Measurements from ENCODE around the gene TRIOBP.
A peak's percentile ranks its signal among the peaks of the same experiment; 100 is the strongest.
"Not testable (repeated sequence)": the region's sequence is repeated elsewhere in the genome, so short reads cannot be mapped to it uniquely, and the experiment has no call there.

TRIOBP gene

DNA sequence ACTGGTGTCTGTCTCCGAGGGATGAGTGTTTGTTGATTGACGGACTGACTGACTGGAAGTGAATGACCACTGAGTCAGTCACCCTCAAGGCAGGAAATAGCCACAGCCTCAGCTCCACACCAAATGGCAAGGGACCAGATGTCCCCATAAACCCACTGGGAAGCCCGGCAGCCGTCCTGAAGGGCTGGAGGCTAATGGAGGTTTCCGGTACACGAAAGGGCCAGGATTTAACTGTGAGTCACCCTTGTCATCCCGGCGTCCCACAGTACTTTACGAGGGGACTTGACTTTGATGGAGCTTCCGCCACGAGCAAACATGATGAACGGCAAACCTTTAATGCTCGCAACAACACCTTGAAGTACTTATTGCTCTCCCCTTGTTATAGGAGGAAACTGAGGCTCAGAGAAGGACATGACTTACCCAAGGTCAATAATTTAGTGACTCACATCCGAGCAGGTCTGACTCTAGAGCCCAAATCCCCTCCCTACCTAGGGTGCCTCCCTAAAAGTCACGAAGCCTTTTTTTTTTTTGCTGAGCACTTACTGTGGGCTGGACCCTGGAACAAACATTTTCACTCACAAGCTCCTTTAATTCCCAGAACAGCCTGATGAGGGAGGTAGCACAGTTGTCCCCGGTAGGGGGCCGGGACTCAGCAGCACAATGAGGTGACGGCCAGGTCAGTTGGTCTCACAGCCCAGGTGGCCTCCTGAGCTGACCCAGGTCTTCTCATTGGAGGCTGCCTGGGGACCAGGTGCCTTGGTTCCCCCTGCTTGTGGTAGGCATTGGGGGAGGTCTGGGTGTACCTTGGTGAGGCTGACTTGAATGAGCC lies 85.7 kb downstream of the TRIOBP start:
- DNase-seq = no peak

DNA sequence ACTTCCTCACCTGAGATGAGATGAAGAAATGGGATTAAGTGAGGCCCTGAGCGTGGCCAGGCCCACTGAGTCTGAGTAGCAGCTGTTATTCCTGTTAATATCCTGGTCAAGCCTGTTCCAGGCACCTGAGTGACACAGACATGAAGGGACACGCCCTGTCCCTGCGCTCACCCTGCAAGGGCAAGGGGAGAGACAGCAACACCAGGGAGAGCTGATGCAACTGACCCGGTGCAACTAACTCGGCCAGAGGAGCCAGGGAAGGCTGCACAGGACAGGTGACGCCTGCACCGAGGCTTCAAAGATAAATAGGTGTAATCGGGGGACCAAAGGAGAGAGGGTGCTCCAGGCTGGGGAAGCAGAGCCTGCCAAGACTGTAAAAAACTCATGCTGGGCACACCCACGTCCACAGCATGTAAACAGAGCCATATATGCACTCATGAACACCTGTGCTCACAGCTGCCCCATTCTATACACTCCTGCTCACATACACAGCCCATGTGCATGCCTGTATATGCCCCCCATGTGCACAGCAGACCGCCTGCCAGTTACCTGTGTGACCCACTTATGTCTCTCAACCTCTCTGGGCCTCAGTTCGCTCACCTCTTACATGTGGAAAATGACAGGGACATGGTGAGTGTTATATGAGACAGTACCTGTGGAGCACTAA lies 88.1 kb downstream of the TRIOBP start:
- no peak for DNase-seq

DNA sequence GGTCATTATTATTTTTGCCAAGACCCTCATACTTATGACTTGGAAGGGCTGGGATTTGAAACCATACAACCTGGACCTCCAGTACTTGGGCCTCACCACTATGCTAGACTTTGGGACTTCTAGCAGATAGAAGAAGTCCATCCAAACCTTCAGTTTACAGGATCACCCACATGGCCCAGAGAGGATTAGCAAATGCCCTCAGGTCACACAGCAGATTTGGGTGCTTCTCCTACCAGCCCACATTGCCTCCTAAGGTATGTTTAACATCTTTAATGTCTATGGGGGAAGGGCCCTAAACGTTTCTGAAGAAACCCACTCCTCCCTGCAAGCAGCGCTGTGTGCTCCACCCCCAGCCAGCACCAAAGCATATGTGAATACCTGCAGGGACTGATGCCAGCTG lies 93.4 kb downstream of the TRIOBP start:
- DNase-seq = no peak

DNA sequence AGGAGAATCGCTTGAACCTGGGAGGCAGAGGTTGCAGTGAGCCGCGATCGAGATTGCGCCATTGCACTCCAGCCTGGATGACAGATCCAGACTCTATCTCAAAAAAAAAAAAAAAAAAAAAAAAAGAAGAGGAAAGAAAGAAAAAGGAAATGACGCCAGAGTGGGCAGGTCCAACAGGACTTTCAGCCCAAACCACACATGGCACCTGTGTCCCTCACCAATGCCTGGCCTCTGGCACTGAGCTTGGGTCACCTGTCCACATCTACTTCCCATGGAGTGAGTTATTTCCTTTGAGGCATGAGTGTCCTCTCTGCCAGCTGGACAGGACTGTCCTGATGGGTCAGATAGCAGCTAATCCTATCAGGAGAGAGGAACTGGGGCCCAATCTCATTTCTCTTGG lies 95.6 kb downstream of the TRIOBP start:
- DNase-seq = no peak

GRCh38 chr22:37794376-37794775 lies 97.5 kb downstream of the TRIOBP start:
- DNase-seq = no peak

DNA sequence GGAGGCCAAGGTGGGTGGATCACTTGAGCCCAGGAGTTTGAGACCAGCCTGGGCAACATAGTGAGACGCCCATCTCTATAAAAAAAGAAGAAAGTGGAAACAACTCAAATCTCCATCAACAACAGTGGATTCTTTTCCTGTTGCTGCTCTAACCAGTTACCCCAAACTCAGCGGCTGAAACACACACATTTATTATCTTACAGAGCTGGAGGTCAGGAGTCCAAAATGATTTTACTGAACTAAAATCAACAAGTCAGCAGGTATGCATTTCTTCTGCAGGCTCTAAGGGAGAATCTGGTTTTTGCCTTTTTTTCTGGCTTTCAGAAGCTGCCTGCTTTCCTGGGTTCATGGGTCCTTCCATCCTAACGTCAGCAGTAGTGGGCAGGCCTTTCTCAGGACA lies 99.2 kb downstream of the TRIOBP start:
- no peak for DNase-seq

GRCh38 chr22:37797259-37797658 lies 100.4 kb downstream of the TRIOBP start:
- not testable (repeated sequence) for DNase-seq

DNA sequence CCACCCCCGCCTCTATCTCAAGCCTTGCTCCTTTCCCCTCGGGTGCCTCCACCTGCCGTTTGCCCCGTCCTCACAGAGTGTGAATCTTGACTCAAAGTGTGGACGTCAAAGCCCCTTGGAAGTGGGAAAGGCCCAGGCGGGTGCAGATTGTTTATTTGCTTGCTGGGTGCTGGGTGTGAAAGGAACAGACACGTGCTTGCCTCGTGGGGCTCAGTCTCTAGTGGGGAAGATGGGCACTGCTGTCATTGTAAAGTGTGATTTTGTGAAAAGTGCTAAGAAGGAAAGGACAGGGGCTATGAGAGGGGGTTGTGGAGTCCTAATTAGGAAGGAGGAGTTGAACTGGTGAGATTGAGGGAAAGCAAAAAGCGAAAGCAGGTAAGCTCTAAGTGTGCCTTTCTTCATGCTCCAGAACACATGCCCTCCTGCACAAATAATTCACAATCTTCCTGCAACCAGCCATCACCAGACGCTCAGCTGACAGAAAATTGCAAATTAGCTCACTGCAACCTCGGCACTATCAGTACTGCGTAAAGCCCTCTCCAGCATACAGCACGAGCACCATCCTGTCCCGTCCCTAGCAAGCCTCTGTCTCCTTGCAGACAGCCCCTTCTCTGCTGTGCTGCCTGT lies 101.1 kb downstream of the TRIOBP start:
- no peak for DNase-seq

- DNase-seq = not testable (repeated sequence)
Measured at GRCh38 chr22:37799979-37800378, 103.1 kb downstream of the TRIOBP start.

GRCh38 chr22:37801946-37802309 lies 105.1 kb downstream of the TRIOBP start:
- DNase-seq = no peak

DNA sequence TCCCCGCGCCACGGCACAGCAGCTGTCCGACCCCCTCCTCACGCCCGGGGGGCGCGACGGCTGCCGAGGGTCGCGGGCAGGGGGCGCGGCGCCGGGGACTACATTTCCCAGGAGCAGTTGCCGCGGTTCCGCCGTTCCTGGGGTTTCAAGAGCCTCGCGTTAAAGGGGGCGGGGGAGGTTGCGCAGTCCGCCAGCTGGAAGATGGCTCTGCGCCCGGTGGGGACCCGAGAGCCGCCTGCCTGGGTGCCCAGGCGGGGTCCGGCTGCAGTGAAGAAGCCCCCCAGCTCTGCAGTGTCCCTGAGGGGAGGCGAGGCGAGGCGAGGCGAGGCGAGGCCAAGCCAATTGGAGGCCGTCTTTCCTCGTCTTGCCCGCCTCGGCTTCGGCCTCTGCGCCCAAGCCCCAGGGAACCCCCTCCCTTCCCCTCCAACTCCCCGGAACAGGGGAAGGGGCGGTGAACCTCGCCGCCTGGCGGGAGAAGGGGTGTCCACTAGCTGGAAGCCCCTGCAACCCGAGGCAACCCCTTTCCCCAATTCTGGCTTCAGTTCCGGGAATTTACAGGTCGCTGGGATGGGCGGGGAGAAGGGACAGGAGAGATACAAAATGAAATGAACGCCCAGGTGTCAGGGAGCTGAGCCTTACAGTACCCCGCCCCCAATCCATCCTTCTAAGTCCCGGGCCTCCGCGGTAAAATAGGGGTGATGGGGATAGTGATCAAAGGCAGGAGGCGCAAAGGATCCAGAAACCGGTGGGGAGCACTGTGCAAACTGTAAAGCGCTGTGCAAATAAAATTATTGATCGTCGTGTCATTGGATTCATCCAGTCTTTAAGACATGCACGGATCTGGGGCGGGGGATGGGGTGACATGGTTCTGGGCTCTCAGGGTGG lies 105.7 kb downstream of the TRIOBP start:
- no peak for DNase-seq

- DNase-seq = no peak
Measured at GRCh38 chr22:37803195-37803638, 106.4 kb downstream of the TRIOBP start.

GRCh38 chr22:37803639-37804351 lies 106.9 kb downstream of the TRIOBP start:
- no peak for DNase-seq

DNA sequence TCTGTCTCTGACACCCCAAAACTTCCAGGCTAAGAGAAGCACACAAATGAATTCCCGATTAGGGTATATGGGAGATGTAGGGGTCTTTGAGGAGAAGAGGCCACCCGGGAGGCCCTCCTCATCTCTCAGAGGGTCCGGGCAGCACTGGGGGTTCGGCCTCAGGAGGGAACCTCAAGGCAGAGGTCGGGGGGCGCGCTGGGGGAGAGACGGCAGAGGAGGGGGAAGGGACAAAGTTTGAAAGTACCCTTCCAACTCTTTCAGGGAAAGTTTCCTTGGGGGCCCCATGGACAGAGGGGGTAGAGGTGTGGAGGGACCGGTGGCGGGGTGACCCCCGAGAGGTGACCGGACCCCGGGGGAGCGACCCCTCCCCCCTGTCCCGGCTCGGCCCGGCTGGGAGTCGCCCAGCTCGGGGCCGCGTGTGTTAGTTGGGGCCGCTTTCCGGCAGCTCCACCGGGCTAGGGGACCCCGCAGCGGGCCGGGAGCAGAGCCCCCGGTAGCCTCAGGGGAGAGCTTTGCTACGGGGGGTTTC lies 107.6 kb downstream of the TRIOBP start:
- no peak for DNase-seq

DNA sequence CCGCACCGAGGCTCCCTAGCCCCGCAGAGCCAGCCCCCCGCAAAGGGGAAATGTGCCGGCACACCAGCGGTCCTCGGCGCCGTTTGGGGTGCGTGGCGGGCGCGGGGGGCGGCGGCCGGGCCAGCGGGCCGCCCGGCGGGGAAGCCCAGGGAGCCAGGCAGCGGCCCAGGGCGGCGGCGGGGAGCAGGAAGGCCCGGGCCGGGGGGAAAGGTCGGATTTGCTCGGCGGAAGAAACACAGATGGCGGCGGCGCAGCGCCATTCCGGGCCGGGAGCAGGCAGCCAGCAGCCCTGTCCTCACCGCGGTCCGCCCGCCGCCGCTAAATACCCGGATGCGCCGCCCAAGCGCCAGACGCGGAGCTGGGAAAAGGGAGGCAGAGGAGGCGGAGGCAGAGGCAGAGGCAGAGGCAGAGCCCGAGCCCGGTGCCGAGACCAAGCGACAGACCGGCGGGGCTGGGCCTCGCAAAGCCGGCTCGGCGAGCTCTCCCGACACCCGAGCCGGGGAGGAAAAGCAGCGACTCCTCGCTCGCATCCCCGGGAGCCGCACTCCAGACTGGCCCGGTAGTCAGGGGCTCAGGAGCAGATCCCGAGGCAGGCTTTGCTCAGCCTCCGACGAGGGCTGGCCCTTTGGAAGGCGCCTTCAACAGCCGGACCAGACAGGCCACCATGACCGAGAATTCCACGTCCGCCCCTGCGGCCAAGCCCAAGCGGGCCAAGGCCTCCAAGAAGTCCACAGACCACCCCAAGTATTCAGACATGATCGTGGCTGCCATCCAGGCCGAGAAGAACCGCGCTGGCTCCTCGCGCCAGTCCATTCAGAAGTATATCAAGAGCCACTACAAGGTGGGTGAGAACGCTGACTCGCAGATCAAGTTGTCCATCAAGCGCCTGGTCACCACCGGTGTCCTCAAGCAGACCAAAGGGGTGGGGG lies 108.3 kb downstream of the TRIOBP start:
- peak; percentile 78 for DNase-seq

DNA sequence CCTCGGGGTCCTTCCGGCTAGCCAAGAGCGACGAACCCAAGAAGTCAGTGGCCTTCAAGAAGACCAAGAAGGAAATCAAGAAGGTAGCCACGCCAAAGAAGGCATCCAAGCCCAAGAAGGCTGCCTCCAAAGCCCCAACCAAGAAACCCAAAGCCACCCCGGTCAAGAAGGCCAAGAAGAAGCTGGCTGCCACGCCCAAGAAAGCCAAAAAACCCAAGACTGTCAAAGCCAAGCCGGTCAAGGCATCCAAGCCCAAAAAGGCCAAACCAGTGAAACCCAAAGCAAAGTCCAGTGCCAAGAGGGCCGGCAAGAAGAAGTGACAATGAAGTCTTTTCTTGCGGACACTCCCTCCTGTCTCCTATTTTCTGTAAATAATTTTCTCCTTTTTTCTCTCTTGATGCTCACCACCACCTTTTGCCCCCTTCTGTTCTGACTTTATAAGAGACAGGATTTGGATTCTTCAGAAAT lies 109.0 kb downstream of the TRIOBP start:
- no peak for DNase-seq

DNA sequence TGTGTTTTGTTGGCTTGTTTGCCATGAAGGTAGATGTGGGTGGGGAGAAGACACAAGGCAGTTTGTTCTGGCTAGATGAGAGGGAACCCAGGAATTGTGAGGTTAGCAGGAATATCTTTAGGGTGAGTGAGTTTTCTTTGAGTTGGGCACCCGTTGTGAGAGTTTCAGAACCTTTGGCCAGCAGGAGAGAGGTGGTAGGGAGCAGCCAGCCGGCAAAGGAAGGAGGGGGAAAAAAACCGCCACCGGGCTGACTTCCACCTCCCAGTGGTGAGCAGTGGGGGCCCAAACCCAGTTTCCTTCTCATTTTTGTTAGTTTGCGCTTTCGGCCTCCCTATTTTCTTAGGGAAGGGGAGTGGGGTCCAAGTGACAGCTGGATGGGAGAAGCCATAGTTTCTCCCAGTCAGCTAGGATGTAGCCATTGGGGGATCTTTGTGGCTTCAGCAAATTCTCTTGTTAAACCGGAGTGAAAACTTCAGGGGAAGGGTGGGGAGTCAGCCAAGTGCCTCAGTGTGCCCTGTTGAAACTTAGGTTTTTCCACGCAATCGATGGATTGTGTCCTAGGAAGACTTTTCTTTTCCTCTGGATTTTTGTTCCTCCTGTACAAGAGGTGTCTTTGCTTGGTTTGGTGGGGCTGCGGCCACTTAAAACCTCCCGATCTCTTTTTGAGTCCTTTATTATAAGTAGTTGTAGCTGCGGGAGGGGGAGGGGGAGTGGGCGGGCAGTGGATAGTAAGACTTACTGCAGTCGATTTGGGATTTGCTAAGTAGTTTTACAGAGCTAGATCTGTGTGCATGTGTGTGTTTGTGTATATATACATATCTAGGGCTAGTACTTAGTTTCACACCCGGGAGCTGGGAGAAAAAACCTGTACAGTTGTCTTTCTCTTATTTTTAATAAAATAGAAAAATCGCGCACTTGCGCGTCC lies 109.8 kb downstream of the TRIOBP start:
- no peak for DNase-seq

DNA sequence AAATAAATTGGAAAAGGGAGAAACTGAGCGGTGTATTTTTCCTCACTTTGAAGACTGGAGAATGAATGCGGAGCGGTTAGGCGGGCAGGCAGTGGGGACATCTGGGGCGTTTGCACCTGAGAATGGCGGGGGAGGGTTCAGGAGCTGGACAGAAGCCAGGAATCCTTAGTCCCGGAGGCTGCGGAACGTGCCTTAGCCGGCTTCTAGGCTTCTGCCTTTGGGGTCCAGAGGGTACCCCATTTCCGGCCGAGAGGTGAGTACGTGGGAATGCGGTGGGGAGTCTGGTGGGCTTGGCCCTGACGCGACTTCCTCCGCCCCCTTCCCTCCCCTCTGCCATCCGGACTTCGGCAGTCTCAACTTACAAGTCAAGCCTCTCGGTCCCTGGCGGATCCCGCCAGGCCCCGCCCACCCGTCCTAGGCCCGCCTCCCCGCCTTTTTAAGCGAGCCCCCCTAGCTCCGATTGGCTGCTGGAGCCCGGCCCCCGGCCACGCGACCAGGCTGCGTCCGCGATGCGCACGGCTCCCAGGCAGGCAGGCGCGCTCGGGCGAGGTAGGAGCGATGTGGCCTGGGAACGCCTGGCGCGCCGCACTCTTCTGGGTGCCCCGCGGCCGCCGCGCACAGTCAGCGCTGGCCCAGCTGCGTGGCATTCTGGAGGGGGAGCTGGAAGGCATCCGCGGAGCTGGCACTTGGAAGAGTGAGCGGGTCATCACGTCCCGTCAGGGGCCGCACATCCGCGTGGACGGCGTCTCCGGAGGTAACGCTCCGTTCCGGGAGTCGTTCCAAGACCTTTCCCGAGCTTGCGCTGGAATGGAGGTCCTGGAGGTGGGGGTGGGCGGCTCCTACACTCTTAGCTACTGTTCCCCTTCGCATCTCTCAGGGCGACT lies 110.8 kb downstream of the TRIOBP start, which contains the start of gene GCAT:
Gene GCAT (plus strand): TSS at position 525 of the 884 bp plus-strand sequence. CDS start 34 bp downstream, at position 559.
- DNase-seq = peak; percentile 96

Data from activated CD4-positive, alpha-beta T cell treated with anti-CD3 and anti-CD28 coated beads, Interleukin-2, amount 50 U/mL, for 16 hours (primary cell).